GM12873 (cell line): ENCODE measurements around the gene TIAM1.

ENCODE experiments used
- CTCF ChIP-seq: IDR thresholded peaks from 2 replicates; pipeline ENCODE4 v1.5.1; 2012; ENCODE audit warnings: low read depth, mild to moderate bottlenecking, moderate library complexity, low read length, control low read depth; ENCODE audit not compliant: insufficient read depth; ENCODE audit errors: missing control alignments

The TIAM1 gene

DNA sequence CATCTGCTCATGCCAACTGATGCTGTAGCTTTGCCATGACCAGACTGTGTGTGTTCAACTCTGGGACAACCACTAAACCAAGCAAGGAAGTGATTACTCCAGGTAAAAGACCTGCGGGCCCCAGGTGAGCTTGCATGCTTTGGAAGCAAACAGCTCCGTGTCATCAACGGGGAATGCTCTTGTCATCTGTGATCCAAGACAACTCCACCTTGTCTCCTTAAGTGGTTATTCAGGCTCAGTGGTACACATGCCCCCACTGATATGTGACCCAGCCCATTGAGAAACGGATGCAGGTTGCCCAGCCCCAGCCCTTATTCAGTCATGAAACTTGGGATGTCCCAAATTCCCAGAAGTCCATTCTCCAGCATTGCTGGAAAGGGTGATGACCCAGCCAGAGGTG, 89.0 kb downstream of the TIAM1 start:
- no peak for TF ChIP-seq CTCF

DNA sequence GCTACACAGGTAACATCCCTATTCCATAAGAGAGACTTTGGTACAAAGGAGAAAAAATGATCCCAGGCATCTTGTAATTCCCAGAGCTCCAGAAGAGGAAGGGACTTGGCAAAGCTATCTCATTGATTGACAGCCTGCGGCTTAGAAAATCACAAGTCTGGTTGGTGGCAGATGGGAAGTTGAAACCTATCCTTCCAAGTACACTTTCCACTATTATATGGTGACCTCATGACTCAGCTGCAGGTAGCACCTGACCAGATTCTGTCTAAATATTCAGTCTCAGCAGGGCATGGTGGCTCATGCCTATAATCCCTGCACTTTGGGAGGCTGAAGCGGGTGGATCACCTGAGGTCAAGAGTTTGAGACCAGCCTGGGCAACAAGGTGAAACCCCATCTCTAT, 89.9 kb downstream of the TIAM1 start:
- no peak for TF ChIP-seq CTCF

GRCh38 chr21:31253684-31254083, 90.4 kb downstream of the TIAM1 start:
- no peak for TF ChIP-seq CTCF

DNA sequence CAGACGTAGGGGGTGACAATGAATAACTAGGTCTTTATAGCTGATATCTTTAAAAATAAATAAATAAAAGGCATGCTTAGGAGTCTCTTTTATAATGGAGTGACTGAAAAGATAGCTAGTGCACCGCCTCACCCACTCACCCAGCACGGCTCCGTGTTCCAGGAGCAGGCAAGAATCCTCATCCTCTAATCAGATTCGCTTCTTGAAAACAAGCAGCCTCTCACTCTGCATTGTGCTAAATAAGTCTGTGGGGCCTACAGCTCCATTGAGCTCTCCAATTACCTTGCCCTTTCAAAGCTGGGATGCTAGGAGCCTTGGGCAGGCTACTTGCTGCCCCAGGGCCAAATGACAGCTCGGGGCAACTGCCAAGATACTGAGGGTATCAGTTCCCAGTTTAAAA, 91.5 kb downstream of the TIAM1 start:
- TF ChIP-seq CTCF = no peak

GRCh38 chr21:31252091-31252490, 92.0 kb downstream of the TIAM1 start:
- TF ChIP-seq CTCF = no peak

DNA sequence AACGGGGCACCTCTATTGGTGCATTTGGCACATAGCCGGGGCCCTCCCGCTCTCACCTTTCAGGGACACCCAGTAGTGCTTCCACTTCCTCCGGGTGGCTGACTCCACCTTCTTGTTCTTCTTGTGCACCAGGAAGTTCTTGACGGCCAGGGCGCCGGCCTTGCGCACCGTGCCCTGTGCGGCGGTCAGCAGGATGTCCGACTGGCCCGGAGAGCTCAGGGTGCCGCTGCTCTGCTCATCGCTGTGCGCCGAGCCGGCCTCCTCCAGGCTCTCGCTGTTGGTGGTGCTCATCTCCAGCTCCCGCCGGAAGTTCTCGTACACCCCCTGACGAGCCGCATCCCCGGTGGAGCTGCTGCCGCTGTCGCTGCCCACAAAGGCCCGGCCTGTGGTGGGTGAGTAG, 92.4 kb downstream of the TIAM1 start:
- TF ChIP-seq CTCF = no peak

DNA sequence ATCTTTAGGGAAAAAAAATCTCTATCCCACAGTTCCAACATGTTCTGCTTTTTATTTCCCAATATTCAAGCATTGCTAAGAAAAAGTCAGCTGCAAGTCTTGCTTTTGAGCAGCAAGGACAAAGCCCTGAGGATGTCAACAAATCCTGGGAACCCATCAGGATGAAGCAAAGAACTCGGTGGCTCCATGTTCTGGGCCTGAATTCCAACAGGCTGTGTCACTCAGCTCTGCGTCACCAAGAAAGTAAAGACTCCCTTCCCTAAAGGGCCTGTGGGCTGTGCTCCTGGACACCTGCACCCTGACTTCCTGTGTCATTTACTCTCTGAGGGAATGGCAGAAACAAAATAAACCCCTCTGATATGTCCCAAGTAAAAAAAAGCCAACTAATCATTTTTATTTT, 95.5 kb downstream of the TIAM1 start:
- no peak for TF ChIP-seq CTCF

GRCh38 chr21:31243611-31244010, 100.5 kb downstream of the TIAM1 start:
- TF ChIP-seq CTCF = no peak
